ENCODE results near the gene CCDC34. TPM values are rescaled to one million over a fixed set of nuclear protein-coding genes. Genes with fewer than 3 reads are reported as not detected.
A peak's percentile ranks its signal among the peaks of the same experiment; 100 is the strongest.

The CCDC34 gene
- total RNA-seq, 1 donor from 2014 or later = 10.1 TPM

DNA sequence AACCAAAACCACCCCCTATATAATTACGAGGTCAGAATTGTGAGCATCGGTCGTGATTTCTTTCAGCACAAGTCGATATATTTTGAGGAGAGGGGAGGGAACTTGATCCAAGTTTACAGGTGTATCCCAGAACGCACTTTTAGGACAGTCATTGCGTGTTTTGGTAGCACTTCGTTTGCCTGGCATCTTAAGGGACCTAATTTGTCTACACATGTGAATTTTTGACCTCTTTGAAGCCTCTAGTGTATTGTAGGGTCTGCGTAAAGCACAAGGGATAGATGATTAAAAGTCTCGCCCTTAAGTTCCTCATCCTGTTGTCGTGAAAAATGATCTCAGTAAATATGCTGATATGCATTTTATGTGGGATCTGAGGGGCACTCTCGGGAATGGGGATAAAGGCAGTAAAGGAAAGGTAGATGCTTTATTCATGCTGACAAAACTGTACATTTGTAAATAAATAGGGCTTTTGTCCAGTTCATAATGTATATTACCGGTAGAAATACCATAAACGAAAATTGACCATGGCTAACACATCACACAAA lies 632 bp upstream of the CCDC34 start:
- no peaks in the 10 kb centered on the region for H3K9me3 Mint-ChIP-seq

GRCh38 chr11:27361649-27362431 lies 1.2 kb downstream of the CCDC34 start:
- DNase-seq = no peak
- Mint-ChIP-seq H3K27ac (no peak overlapping the region), H3K27me3 (no peaks in the 10 kb centered on the region), H3K9me3 (no peaks in the 10 kb centered on the region), H3K4me1 (peaks cover 21% of the 10 kb centered on the region), H3K4me3 (peak overlapping the region; percentile 97), H3K36me3 (ENCODE audit: low read depth) (no peaks in the 10 kb centered on the region)
- intact Hi-C loops (cut with micrococcal nuclease) = loop anchor here (10.0 kb wide), 1 partner anchor 743 kb away; the partner anchor contains the start of genes KIF18A and METTL15

More for the DNA sequence above, 632 bp upstream of the CCDC34 start:
- no peak for DNase-seq
- H3K27me3 Mint-ChIP-seq = peaks cover 2% of the 10 kb centered on the region
- peaks cover 21% of the 10 kb centered on the region for H3K4me1 Mint-ChIP-seq
- no peaks in the 10 kb centered on the region for H3K36me3 Mint-ChIP-seq (ENCODE audit: low read depth)
- H3K27ac Mint-ChIP-seq = peak overlapping the region; percentile 82
- peak overlapping the region; percentile 97 for H3K4me3 Mint-ChIP-seq
- intact Hi-C loops (cut with micrococcal nuclease) = loop anchor here (1.0 to 10.0 kb wide), 3 partner anchors 44 to 741 kb away; partner anchors contain the start of genes KIF18A, LIN7C and METTL15

GRCh38 chr11:27358296-27358695 lies 4.7 kb downstream of the CCDC34 start:
- no peaks in the 10 kb centered on the region for H3K9me3 Mint-ChIP-seq
- intact Hi-C loops (cut with micrococcal nuclease) = no loop called here
- H3K27me3 Mint-ChIP-seq = no peaks in the 10 kb centered on the region

GRCh38 chr11:27357250-27357649 lies 5.8 kb downstream of the CCDC34 start:
- Mint-ChIP-seq H3K27me3 (no peaks in the 10 kb centered on the region), H3K27ac (no peak overlapping the region), H3K36me3 (ENCODE audit: low read depth) (no peaks in the 10 kb centered on the region), H3K4me1 (peaks cover 6% of the 10 kb centered on the region), H3K9me3 (no peaks in the 10 kb centered on the region), H3K4me3 (no peak overlapping the region)
- intact Hi-C loops (cut with micrococcal nuclease) = no loop called here
- DNase-seq = no peak

More at GRCh38 chr11:27358296-27358695, 4.7 kb downstream of the CCDC34 start:
- Mint-ChIP-seq H3K4me1 (peaks cover 14% of the 10 kb centered on the region), H3K36me3 (ENCODE audit: low read depth) (no peaks in the 10 kb centered on the region), H3K4me3 (no peak overlapping the region), H3K27ac (no peak overlapping the region)
- DNase-seq = no peak

DNA sequence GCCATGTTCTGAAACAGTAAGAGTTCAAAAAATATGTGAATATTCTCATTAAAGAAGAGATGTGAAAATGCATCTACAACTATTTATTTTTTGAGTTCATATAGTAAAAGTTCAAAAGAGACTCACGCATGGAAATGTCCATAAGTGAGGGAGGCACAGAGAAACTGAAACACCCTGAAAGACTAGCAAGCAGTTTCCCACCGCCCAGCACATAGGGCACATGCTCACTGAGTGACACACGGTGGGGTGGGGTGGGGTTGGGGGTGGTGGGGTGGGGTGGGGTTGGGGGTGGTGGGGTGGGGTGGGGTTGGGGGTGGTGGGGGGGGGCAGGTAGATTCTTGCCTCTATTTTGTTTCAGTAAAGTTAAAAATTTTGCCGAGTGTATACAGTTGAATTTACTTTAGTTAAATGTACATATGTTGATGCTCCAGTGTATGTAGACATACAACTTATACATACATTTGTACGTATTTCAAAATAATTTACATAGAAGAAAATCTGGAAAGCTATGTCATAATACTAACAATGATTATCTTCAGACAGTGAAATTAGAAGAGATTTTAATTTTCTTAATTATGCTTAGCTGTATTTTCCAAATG lies 6.3 kb downstream of the CCDC34 start:
- H3K9me3 Mint-ChIP-seq = no peaks in the 10 kb centered on the region
- DNase-seq = no peak
- H3K27me3 Mint-ChIP-seq = no peaks in the 10 kb centered on the region
- H3K27ac Mint-ChIP-seq = no peak overlapping the region
- H3K4me3 Mint-ChIP-seq = no peak overlapping the region
- H3K4me1 Mint-ChIP-seq = peaks cover 2% of the 10 kb centered on the region
- intact Hi-C loops (cut with micrococcal nuclease) = no loop called here
- no peaks in the 10 kb centered on the region for H3K36me3 Mint-ChIP-seq (ENCODE audit: low read depth)

DNA sequence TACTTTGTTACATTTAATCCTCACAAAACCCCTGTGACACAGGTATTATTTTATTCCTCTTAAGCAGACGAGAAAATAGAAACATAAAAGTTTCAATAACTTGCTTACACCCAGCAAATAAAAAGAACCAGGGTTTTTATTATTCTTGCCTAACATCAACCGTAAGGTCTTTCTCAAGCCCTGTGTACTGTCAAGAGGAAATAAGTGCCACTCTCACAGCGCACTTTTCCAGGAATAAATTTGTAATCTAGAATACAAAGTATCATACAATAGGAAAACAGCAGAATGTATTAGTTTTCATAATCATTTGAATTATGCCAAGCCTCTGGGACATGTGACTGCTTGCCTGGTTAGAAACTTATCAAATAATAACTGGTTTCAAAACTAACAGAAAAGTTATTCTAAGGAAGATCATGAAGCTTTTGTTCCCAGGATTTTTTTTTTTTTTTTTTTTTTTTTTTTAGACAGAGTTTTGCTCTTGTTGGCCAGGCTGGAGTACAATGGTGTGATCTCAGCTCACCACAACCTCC lies 7.4 kb downstream of the CCDC34 start:
- intact Hi-C loops (cut with micrococcal nuclease) = no loop called here
- DNase-seq = no peak
- no peak overlapping the region for H3K27ac Mint-ChIP-seq
- H3K4me3 Mint-ChIP-seq = no peak overlapping the region
- no peaks in the 10 kb centered on the region for H3K9me3 Mint-ChIP-seq
- no peaks in the 10 kb centered on the region for H3K36me3 Mint-ChIP-seq (ENCODE audit: low read depth)
- no peaks in the 10 kb centered on the region for H3K4me1 Mint-ChIP-seq
- H3K27me3 Mint-ChIP-seq = no peaks in the 10 kb centered on the region

- H3K4me3 Mint-ChIP-seq = no peak overlapping the region
- no peaks in the 10 kb centered on the region for H3K4me1 Mint-ChIP-seq
- intact Hi-C loops (cut with micrococcal nuclease) = no loop called here
- peaks cover 4% of the 10 kb centered on the region for H3K36me3 Mint-ChIP-seq (ENCODE audit: low read depth)
- no peaks in the 10 kb centered on the region for H3K27me3 Mint-ChIP-seq
- H3K27ac Mint-ChIP-seq = no peak overlapping the region
- H3K9me3 Mint-ChIP-seq = no peaks in the 10 kb centered on the region
- DNase-seq = no peak
Observed at GRCh38 chr11:27354359-27354965, 8.6 kb downstream of the CCDC34 start.

GRCh38 chr11:27353593-27354358 lies 9.2 kb downstream of the CCDC34 start:
- intact Hi-C loops (cut with micrococcal nuclease) = no loop called here
- Mint-ChIP-seq H3K9me3 (no peaks in the 10 kb centered on the region), H3K4me1 (no peaks in the 10 kb centered on the region), H3K4me3 (no peak overlapping the region), H3K27me3 (no peaks in the 10 kb centered on the region), H3K36me3 (ENCODE audit: low read depth) (peaks cover 4% of the 10 kb centered on the region), H3K27ac (no peak overlapping the region)
- no peak for DNase-seq

- no peak for DNase-seq
- intact Hi-C loops (cut with micrococcal nuclease) = no loop called here
- Mint-ChIP-seq H3K9me3 (no peaks in the 10 kb centered on the region), H3K27me3 (no peaks in the 10 kb centered on the region), H3K4me3 (no peak overlapping the region), H3K4me1 (no peaks in the 10 kb centered on the region), H3K27ac (no peak overlapping the region), H3K36me3 (ENCODE audit: low read depth) (peaks cover 4% of the 10 kb centered on the region)
Observed at GRCh38 chr11:27352781-27353180, 10.2 kb downstream of the CCDC34 start.

- Mint-ChIP-seq H3K36me3 (ENCODE audit: low read depth) (peaks cover 4% of the 10 kb centered on the region), H3K27me3 (no peaks in the 10 kb centered on the region), H3K4me3 (no peak overlapping the region), H3K9me3 (no peaks in the 10 kb centered on the region), H3K4me1 (no peaks in the 10 kb centered on the region), H3K27ac (no peak overlapping the region)
- intact Hi-C loops (cut with micrococcal nuclease) = no loop called here
- no peak for DNase-seq
Observed at GRCh38 chr11:27350511-27350910, 12.5 kb downstream of the CCDC34 start.

GRCh38 chr11:27349919-27350318 lies 13.1 kb downstream of the CCDC34 start:
- H3K27me3 Mint-ChIP-seq = no peaks in the 10 kb centered on the region
- no peak overlapping the region for H3K4me3 Mint-ChIP-seq
- no peak overlapping the region for H3K27ac Mint-ChIP-seq
- no peak for DNase-seq
- no peaks in the 10 kb centered on the region for H3K4me1 Mint-ChIP-seq
- intact Hi-C loops (cut with micrococcal nuclease) = no loop called here
- H3K9me3 Mint-ChIP-seq = no peaks in the 10 kb centered on the region
- peaks cover 4% of the 10 kb centered on the region for H3K36me3 Mint-ChIP-seq (ENCODE audit: low read depth)

GRCh38 chr11:27348340-27348873 lies 14.6 kb downstream of the CCDC34 start:
- Mint-ChIP-seq H3K27me3 (no peaks in the 10 kb centered on the region), H3K9me3 (no peaks in the 10 kb centered on the region), H3K27ac (no peak overlapping the region), H3K4me3 (no peak overlapping the region), H3K4me1 (no peaks in the 10 kb centered on the region), H3K36me3 (ENCODE audit: low read depth) (peaks cover 4% of the 10 kb centered on the region)
- intact Hi-C loops (cut with micrococcal nuclease) = no loop called here
- no peak for DNase-seq

Data from activated CD4-positive, alpha-beta T cell treated with anti-CD3 and anti-CD28 coated beads, Interleukin-2, amount 10 ng/mL, durations not matched to agents 24 days and 14 days (primary cell).